AG10803 (cell line): ENCODE results near the gene MAP2K6.

Experiments used
- DNase-seq: peaks from one replicate; pipeline ENCODE4 v3.0.0; 2010; ENCODE audit warnings: low read depth
- H3K4me3 ChIP-seq: 2 replicates; pipeline ENCODE4 v1.5.1; 2011; ENCODE audit warnings: mild to moderate bottlenecking, low read length, control low read depth
- TF ChIP-seq, protein P1 (sequence below): conservative IDR thresholded peaks from 2 replicates; pipeline ENCODE4 v1.5.1; 2011; ENCODE audit warnings: mild to moderate bottlenecking, low read length, control low read depth, inconsistent platforms

MAP2K6 gene

DNA sequence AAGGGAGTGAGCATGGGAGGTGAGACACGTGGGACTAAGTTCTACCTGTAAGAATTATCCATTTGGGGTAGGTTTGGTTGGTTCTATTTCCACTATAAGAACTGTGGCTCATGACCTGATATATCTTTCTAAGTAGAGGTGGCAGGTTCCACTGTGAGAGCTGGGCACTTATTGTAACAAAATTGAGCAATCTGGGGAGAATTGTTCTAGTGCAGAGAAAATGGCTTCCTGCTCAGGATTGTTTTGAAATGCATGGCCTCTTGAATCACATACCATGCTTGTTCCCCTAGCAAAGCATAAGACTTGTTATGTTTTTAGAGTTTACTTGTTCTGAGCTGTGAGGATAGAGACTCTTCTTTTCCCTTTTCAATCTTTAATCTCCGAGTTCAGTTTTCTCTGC, 125.9 kb downstream of the MAP2K6 start:
- peak; percentile 9 for DNase-seq
- no peak overlapping the region for H3K4me3 ChIP-seq
- TF ChIP-seq, protein P1, sequence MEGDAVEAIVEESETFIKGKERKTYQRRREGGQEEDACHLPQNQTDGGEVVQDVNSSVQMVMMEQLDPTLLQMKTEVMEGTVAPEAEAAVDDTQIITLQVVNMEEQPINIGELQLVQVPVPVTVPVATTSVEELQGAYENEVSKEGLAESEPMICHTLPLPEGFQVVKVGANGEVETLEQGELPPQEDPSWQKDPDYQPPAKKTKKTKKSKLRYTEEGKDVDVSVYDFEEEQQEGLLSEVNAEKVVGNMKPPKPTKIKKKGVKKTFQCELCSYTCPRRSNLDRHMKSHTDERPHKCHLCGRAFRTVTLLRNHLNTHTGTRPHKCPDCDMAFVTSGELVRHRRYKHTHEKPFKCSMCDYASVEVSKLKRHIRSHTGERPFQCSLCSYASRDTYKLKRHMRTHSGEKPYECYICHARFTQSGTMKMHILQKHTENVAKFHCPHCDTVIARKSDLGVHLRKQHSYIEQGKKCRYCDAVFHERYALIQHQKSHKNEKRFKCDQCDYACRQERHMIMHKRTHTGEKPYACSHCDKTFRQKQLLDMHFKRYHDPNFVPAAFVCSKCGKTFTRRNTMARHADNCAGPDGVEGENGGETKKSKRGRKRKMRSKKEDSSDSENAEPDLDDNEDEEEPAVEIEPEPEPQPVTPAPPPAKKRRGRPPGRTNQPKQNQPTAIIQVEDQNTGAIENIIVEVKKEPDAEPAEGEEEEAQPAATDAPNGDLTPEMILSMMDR, result no peak

GRCh38 chr17:69547230-69547629, 132.7 kb downstream of the MAP2K6 start:
- TF ChIP-seq, protein P1, result no peak
- no peak for DNase-seq
- no peak overlapping the region for H3K4me3 ChIP-seq

DNA sequence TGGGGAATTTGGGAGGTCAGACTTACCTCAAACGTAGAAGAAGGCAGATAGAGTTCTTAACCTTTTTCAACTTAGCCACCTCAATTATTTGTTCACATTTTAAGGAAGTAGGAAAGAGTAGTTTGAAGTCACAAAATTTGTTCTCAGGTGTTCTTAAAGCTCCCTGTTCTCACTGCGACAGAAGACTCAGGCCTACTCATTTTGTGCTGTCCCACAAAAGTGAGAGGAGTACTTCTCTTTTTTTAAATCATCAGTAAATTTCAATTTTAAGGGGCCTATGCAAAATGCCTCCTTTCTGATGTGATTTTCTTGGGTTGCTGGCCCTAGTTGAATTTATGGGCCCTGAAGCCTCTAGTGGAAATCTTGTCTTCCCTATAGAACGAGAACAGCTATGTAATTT, 133.4 kb downstream of the MAP2K6 start:
- H3K4me3 ChIP-seq, result no peak overlapping the region
- DNase-seq, result no peak
- TF ChIP-seq, protein P1, result no peak

DNA sequence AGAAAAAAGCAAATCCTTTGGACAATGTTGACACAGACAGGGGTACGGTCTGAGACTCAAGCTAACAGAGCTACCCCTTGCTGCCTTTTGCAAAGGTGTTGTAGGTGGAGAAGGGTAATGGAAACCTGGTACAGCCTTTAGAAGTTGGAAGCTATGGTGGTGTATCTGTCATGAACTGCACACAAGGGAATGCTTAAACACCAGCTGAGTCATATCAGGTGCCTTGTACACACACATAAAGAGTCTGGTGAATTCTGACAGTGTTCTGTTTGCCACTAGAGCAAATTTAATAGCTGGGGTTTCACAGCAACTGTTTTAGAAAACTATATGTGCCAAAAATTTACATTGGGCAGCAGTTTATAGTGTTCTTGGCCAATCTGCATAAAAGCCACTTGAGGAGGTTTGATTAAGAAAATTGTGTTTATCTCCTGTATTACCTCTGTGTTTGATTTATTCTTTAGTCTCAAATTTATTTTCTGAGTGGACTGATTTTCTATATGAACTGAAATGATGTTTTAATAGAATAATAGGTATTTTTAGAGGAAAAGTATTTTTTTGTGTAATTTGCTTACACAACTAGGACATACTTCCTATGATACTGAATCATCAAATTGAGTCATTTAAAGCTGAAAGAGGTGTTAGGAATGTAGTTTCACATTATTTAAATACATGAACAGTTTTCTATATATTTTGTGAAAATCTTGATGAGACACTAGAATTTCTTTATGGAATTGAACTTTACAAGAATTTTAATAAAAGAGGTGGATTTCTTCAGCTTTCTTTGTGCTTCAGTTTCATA, 136.9 kb downstream of the MAP2K6 start:
- DNase-seq, result peak; percentile 24
- TF ChIP-seq, protein P1, result no peak
- no peak overlapping the region for H3K4me3 ChIP-seq

DNA sequence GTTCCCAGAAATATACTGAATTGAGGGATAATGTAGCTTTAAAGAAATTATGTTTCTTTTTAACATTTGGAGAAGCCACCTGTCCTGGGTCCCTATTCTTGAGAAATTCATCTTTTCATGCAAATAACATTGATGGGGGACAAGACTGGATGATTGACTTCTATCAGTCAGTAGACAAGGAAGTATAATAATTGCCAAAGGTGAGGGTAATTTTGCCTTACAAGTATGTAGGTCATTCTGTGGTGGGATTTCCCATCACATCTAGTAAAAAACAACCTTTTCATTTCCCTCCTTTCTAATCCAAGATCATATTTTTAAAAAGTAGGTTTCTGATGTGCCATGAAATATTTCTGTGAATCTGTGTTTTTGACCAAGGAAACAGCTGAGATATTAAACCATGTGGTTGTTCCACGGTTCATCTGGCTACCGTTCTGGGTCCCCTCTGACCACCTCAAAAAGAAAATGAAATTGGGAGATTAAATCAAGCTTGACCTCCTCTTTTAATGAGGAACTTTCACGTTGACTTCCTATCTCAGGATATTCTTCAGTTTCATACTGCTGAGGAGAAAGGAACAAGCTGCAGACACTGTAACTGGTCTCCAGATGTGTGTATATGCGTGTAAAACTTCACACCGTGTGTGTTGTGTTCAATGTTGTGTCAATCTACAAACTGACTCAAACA, 138.6 kb downstream of the MAP2K6 start:
- DNase-seq, result no peak
- no peak overlapping the region for H3K4me3 ChIP-seq
- TF ChIP-seq, protein P1, result no peak

- no peak overlapping the region for H3K4me3 ChIP-seq
- no peak for DNase-seq
- TF ChIP-seq, protein P1, result no peak
These were observed 140.6 kb downstream of the MAP2K6 start for GRCh38 chr17:69555056-69555455.

GRCh38 chr17:69557339-69557738, 142.8 kb downstream of the MAP2K6 start:
- H3K4me3 ChIP-seq, result no peak overlapping the region
- TF ChIP-seq, protein P1, result no peak
- DNase-seq, result no peak
